Measurements from ENCODE around the gene STIL. TPM values are rescaled to one million over a fixed set of nuclear protein-coding genes. Genes with fewer than 3 reads are reported as not detected.
"Not testable (repeated sequence)": the region's sequence is repeated elsewhere in the genome, so short reads cannot be mapped to it uniquely, and the experiment has no call there.

STIL gene
- total and polyA plus RNA-seq, 3 donors from 2014 or later = 11.5 to 20.4 (median 12.0) TPM

DNA sequence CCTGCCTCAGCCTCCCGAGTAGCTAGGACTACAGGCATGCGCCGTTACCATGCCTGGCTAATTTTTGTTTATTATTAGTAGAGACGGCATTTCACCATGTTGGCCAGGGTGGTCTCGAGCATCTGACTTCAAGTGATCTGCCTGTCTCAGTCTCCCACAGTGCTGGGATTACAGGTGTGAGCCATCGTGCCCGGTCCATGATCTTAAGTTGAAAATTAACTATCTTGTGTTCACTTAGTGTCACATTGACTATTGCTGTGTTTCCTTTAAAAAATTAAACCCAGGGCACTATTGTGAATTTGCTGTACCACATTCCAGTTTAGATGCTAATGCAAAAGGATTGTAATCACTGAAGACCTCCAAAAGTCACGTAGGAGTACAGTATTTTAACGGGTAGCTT is 33.8 kb upstream of the STIL start:
- intact Hi-C loops (cut with DNase I; ENCODE audit: low total_unique reads) = no loop called here
- Histone ChIP-seq H3K27ac (no peak overlapping the region), H3K4me3 (no peak overlapping the region), H3K9me3 (no peaks in the 10 kb centered on the region), H3K36me3 (ENCODE audit: low read depth, missing control alignments) (no peaks in the 10 kb centered on the region), H3K4me1 (no peaks in the 10 kb centered on the region), H3K27me3 (no peaks in the 10 kb centered on the region)
- WGBS, 2 donors = 93 to 98% methylated on average over 9 of the region's 9 CpGs
- DNase-seq = no peak
- no peak for TF ChIP-seq POLR2A (IDR thresholded peaks at IDR 0.05)
- no peak for TF ChIP-seq CTCF (IDR thresholded peaks at IDR 0.05)

DNA sequence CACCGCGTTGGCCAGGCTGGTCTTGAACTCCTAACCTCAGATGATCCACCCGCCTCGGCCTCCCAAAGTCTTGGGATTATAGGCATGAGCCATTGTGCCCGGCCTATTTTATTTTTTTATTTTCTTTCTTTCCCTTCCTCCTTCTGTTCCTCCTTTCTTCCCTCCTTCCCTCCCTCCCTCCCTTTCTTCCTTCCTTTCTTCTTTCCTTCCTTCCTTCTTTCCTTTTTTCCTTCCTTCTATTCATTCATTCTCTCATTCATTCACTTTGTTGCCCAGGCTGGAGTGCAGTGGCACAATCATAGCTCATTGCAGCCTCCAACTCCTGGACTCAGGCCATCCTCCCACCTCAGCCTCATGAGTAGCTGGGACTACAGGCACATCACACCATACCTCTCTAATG is 33.0 kb upstream of the STIL start:
- H3K9me3 ChIP-seq = not testable (repeated sequence)
- 93 to 98% methylated on average over 5 of the region's 5 CpGs for WGBS, 2 donors

DNA sequence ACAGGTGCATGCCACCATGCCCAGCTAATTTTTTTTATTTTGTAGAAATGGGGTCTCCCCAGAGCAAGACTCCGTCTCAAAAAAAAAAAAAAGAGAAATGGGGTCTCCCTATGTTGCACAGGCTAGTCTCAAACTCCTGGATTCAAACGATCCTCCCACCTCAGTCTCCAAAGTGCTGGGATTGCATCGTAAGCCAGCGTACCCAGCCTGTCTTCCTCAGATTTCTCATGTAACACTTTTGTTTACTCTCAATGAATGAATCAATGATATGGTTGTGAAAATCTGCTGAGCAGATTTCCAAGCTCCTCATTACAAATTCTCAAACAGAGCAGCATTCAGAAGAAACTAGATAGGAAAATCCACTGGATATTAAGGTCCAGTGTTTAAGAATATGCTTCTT is 26.3 kb upstream of the STIL start:
- H3K27ac ChIP-seq = no peak overlapping the region
- TF ChIP-seq CTCF (IDR thresholded peaks at IDR 0.05) = no peak
- no peak for TF ChIP-seq POLR2A (IDR thresholded peaks at IDR 0.05)
- peaks cover 7% of the 10 kb centered on the region for H3K4me1 ChIP-seq
- H3K27me3 ChIP-seq = no peaks in the 10 kb centered on the region
- no peak overlapping the region for H3K4me3 ChIP-seq
- no peaks in the 10 kb centered on the region for H3K36me3 ChIP-seq (ENCODE audit: low read depth, missing control alignments)
- no peaks in the 10 kb centered on the region for H3K9me3 ChIP-seq
- 61 to 82% methylated on average over 4 of the region's 4 CpGs for WGBS, 2 donors
- intact Hi-C loops (cut with DNase I; ENCODE audit: low total_unique reads) = no loop called here
- no peak for DNase-seq

More for the DNA sequence above, 33.0 kb upstream of the STIL start:
- intact Hi-C loops (cut with DNase I; ENCODE audit: low total_unique reads); H3K4me1 ChIP-seq; H3K27me3 ChIP-seq; H3K27ac ChIP-seq; DNase-seq; H3K36me3 ChIP-seq (ENCODE audit: low read depth, missing control alignments); H3K4me3 ChIP-seq: not testable (repeated sequence)

GRCh38 chr1:47338249-47339077 is 24.5 kb upstream of the STIL start:
- H3K36me3 ChIP-seq (ENCODE audit: low read depth, missing control alignments) = no peaks in the 10 kb centered on the region
- no peak for DNase-seq
- H3K4me1 ChIP-seq = peaks cover 13% of the 10 kb centered on the region
- intact Hi-C loops (cut with DNase I; ENCODE audit: low total_unique reads) = no loop called here
- H3K4me3 ChIP-seq = no peak overlapping the region
- no peak overlapping the region for H3K27ac ChIP-seq
- no peaks in the 10 kb centered on the region for H3K27me3 ChIP-seq
- H3K9me3 ChIP-seq = no peaks in the 10 kb centered on the region
- TF ChIP-seq CTCF (IDR thresholded peaks at IDR 0.05) (no peak), POLR2A (IDR thresholded peaks at IDR 0.05) (no peak)

DNA sequence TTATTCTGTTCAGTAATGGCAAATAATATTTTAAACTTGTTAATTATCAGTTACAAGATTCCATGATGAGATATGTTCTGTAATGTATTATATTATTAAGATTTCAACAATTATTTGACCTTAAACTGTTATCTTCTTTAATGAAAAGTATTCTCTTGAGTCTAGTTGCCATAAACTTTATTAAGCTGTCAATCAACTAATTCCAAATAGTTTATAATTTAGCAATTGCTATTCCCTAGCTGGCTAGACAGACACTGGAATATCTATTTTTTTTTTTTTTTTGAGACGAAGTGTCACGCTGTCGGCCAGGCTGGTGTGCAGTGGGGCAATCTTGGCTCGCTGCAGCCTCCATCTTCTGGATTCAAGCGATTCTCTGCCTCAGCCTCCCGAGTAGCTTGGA is 23.4 kb upstream of the STIL start:
- peaks cover 20% of the 10 kb centered on the region for H3K4me1 ChIP-seq
- intact Hi-C loops (cut with DNase I; ENCODE audit: low total_unique reads) = no loop called here
- WGBS, 2 donors = 88 to 90% methylated on average over 6 of the region's 6 CpGs

More for the DNA sequence above, 23.4 kb upstream of the STIL start:
- DNase-seq = no peak
- Histone ChIP-seq H3K9me3 (no peaks in the 10 kb centered on the region), H3K4me3 (no peak overlapping the region), H3K27ac (no peak overlapping the region), H3K27me3 (no peaks in the 10 kb centered on the region), H3K36me3 (ENCODE audit: low read depth, missing control alignments) (no peaks in the 10 kb centered on the region)
- no peak for TF ChIP-seq CTCF (IDR thresholded peaks at IDR 0.05)
- no peak for TF ChIP-seq POLR2A (IDR thresholded peaks at IDR 0.05)
